ENCODE measurements around the gene CALHM6.

GRCh38 chr6:116426551-116426950 is 34.6 kb upstream of the CALHM6 start:
- TF ChIP-seq REST (IDR thresholded peaks at IDR 0.05; ENCODE audit: unreplicated experiment) = no peak
- no peak for TF ChIP-seq EZH2 (IDR thresholded peaks at IDR 0.05; ENCODE audit: low read depth, unreplicated experiment)
- TF ChIP-seq, protein P1, sequence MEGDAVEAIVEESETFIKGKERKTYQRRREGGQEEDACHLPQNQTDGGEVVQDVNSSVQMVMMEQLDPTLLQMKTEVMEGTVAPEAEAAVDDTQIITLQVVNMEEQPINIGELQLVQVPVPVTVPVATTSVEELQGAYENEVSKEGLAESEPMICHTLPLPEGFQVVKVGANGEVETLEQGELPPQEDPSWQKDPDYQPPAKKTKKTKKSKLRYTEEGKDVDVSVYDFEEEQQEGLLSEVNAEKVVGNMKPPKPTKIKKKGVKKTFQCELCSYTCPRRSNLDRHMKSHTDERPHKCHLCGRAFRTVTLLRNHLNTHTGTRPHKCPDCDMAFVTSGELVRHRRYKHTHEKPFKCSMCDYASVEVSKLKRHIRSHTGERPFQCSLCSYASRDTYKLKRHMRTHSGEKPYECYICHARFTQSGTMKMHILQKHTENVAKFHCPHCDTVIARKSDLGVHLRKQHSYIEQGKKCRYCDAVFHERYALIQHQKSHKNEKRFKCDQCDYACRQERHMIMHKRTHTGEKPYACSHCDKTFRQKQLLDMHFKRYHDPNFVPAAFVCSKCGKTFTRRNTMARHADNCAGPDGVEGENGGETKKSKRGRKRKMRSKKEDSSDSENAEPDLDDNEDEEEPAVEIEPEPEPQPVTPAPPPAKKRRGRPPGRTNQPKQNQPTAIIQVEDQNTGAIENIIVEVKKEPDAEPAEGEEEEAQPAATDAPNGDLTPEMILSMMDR (conservative IDR thresholded peaks at IDR 0.05; ENCODE audit: low read depth in 2 of 2) = no peak
- no peak for TF ChIP-seq ZNF114 (CRISPR knock-in tag; IDR thresholded peaks at IDR 0.05)
- TF ChIP-seq POLR2AphosphoS5 (IDR thresholded peaks at IDR 0.05; ENCODE audit: low read depth) = no peak
- no peak for TF ChIP-seq EZH2phosphoT487 (IDR thresholded peaks at IDR 0.05; ENCODE audit: unreplicated experiment)
- TF ChIP-seq JUNB (IDR thresholded peaks at IDR 0.05; ENCODE audit: unreplicated experiment) = no peak
